AG09309 (cell line): ENCODE data around the gene CELF4.

Experiments used
- DNase-seq: peaks from one replicate; pipeline ENCODE4 v3.0.0-alpha.2; 2010; ENCODE audit warnings: low read depth
- H3K4me3 ChIP-seq: 2 replicates; pipeline ENCODE4 v1.5.1; 2011; ENCODE audit warnings: mild to moderate bottlenecking, low read depth, low read length, moderate library complexity; ENCODE audit not compliant: control insufficient read depth
- TF ChIP-seq, protein P1 (sequence below): IDR thresholded peaks from 2 replicates; pipeline ENCODE4 v1.5.1; 2011; ENCODE audit warnings: mild to moderate bottlenecking, low read depth, low read length, inconsistent platforms; ENCODE audit not compliant: insufficient read depth, control insufficient read depth; ENCODE audit errors: missing control alignments

The CELF4 gene

DNA sequence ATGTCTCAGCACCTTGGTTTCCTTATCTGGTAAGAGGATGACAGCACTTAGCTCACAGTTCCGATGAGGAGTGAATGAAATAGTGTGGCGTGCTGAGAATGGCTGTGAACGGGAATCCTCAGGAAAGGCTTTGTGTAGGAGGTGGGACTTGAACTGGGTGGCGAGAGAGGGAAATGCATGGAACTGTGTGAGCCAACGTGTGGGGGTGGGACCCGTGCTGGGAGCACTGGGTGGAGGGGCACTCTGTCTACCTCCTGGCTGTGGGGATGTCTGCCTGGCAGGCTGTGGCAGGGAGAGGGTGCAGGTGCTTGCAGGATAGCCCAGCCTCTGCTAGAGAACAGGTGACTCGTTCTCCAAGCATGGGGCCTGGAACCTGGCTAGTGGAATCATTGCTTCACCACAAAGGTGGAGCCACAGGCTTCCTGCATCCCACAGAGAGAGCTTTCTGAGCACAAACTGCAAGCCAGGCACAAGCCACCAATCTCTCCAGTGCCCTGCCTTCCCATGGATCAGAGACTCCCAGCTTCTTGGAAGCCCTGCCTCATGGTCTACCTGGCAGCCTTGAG, 145.2 kb downstream of the CELF4 start:
- no peak overlapping the region for H3K4me3 ChIP-seq
- DNase-seq, result no peak
- TF ChIP-seq, protein P1, sequence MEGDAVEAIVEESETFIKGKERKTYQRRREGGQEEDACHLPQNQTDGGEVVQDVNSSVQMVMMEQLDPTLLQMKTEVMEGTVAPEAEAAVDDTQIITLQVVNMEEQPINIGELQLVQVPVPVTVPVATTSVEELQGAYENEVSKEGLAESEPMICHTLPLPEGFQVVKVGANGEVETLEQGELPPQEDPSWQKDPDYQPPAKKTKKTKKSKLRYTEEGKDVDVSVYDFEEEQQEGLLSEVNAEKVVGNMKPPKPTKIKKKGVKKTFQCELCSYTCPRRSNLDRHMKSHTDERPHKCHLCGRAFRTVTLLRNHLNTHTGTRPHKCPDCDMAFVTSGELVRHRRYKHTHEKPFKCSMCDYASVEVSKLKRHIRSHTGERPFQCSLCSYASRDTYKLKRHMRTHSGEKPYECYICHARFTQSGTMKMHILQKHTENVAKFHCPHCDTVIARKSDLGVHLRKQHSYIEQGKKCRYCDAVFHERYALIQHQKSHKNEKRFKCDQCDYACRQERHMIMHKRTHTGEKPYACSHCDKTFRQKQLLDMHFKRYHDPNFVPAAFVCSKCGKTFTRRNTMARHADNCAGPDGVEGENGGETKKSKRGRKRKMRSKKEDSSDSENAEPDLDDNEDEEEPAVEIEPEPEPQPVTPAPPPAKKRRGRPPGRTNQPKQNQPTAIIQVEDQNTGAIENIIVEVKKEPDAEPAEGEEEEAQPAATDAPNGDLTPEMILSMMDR, result no peak

DNA sequence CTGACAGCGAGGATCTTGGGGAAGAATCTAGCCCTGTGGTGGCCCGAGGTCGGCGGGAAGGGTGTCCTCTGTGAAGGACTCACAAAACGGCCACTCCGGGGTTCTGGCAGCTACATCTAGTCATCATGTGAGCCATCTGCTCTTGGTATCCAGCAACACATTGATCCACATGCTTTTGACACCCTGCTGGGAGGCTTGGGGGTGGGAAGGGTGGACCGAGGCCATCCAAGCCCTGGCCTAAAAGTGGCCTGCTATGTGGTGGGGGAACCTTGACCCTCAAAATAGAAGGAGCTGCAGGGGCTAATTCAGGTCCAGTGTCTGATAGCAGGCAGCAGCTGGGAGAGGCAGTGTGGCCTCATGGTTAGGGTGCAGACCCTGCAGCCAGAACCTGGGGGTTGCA, 145.7 kb downstream of the CELF4 start:
- no peak overlapping the region for H3K4me3 ChIP-seq
- TF ChIP-seq, protein P1, result no peak
- no peak for DNase-seq

DNA sequence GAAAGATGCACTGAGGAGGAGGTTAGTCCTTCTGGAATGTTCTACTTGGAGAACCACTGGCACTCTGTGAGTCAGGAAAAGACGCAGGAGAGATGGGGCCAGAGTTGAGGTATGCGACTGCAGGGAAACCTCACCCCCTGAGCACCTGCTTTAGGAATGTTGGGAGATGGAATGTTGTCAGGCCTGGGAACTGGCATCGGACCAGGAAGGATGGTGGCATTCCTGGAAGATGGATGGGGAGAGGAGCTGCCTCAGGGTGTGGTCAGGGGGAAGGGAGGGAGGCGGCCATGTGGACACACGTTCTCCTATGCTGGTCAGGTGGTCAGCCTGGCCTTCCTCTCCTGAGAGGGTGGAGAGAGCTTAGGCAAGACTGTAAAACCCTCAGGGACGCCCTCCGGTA, 146.3 kb downstream of the CELF4 start:
- H3K4me3 ChIP-seq, result no peak overlapping the region
- TF ChIP-seq, protein P1, result no peak
- no peak for DNase-seq

DNA sequence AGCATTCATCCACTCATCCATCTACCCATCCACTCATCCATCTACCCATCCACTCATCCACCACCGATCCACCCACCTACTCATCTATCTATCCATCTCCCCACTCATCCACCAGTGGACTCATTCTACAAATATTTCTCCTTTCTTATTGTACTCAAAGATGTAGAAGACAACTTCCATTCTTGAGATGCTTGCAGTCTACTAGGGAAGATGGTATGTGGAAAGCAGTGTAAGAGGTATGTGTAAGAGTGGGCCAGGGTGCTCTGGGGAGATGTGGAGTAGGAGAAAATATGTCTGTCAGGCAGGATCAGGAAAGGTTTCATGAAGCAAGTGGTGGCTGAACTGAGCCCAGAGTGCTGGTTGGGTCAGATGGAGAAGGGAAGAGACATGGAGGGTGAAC, 150.8 kb downstream of the CELF4 start:
- DNase-seq, result no peak
- no peak overlapping the region for H3K4me3 ChIP-seq
- TF ChIP-seq, protein P1, result no peak

DNA sequence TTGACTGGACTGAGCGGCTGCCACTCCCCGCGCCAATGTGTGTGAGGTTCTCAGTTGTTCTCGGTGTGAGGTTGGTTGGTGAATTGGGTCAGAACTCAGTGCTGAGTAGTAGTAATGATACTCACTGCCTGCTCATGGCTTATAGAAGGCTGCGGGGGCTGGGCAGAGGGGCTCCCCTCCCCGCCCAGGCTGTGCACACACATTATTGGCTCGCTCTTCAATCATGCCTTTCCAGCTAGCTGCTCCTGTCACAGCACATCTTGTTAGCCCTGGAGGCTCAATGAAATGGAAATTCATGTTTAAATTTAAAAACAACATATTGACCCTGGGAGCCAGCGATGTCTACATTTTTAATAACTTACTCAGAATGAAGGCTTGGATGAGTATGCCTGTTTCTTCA, 152.8 kb downstream of the CELF4 start:
- TF ChIP-seq, protein P1, result no peak
- DNase-seq, result no peak
- no peak overlapping the region for H3K4me3 ChIP-seq

DNA sequence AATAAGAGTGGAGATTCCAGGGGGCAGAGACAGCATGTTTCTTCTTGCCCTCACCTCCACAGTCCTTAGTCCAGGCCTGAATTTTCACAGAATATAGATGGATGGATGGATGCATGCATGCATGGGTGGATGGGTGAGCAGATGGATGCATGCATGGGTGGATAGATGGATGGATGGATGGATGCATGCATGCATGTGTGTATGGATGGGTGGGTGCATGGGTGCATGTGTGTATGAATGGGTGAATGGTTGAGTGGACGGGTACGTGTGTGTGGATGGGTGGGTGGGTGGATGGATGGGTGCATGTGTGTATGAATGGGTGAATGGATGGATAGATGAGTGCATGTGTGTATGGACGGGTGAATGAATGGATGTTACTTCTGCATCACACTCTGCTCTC, 153.3 kb downstream of the CELF4 start:
- H3K4me3 ChIP-seq, result no peak overlapping the region
- TF ChIP-seq, protein P1, result no peak
- DNase-seq, result no peak

DNA sequence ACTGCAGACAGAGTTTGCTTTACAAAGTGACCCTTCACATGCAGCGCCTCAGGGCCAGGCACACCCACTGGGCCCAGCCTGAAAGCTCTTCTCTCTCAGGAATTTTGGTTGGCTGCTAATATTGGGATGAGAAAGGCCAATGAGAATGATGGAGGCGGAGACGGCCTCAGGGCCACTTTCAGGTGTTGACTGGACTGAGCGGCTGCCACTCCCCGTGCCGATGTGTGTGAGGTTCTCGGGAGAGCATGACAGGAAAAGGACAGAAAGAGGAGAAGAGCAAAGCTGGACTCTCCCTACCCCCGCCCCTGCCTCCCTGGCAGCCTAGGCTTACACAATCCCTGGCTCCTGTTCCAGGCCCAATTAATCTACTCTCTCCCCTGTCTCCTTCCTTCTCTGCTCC, 155.7 kb downstream of the CELF4 start:
- no peak overlapping the region for H3K4me3 ChIP-seq
- DNase-seq, result no peak
- TF ChIP-seq, protein P1, result no peak
